A549 (cell line): Measurements from ENCODE around the gene SMAD3.

Experiments
- BHLHE40 ChIP-seq: IDR thresholded peaks from 2 replicates; pipeline ENCODE4 v1.6.1; 2012; ENCODE audit warnings: low read depth, low read length, inconsistent platforms
- CEBPB ChIP-seq, 2 experiments: fragments of >200 bp in 1 of 2; sonication (Bioruptor Twin) in 1 of 2; formaldehyde crosslinking in 1 of 2; IDR thresholded peaks; 2 replicates each; pipeline ENCODE4 v1.6.1; 2012 to 2016
- ELK1 ChIP-seq: fragments of 150-350 bp; IDR thresholded peaks from 2 replicates; pipeline ENCODE4 v1.6.1; 2014; ENCODE audit warnings: low read depth, mild to moderate bottlenecking, low read length
- FOSL2 ChIP-seq, 2 experiments: fragments of 450-650 bp in 1 of 2; fragments of >200 bp in 1 of 2; sonication (Bioruptor Twin) in 1 of 2; formaldehyde crosslinking; IDR thresholded peaks; 2 replicates each; pipeline versions ENCODE4 v1.5.0 to v1.6.1; 2016 to 2020; ENCODE audit warnings: mild to moderate bottlenecking in 1 of 2, moderate library complexity in 1 of 2
- HDAC2 ChIP-seq: fragments of 200-600 bp; sonication (generic); IDR thresholded peaks from 2 replicates; pipeline ENCODE4 v1.6.1; 2016
- JUNB ChIP-seq: fragments of >200 bp; sonication (Bioruptor Twin); formaldehyde crosslinking; IDR thresholded peaks from 2 replicates; pipeline ENCODE4 v1.6.1; 2016
- MAZ ChIP-seq: fragments of 150-350 bp; IDR thresholded peaks from 2 replicates; pipeline ENCODE4 v1.6.1; 2014; ENCODE audit warnings: antibody characterized with exemption, low read depth, low read length, borderline replicate concordance
- NPAS2 ChIP-seq: fragments of 250-450 bp; sonication (Bioruptor Pico); IDR thresholded peaks from 2 replicates; pipeline ENCODE4 v1.8.0; 2022; ENCODE audit warnings: mild to moderate bottlenecking, moderate library complexity, borderline replicate concordance
- POLR2A ChIP-seq: IDR thresholded peaks from 2 replicates; pipeline ENCODE4 v1.6.1; 2012; ENCODE audit warnings: mild to moderate bottlenecking, low read length
- RAD21 ChIP-seq, 2 experiments: fragments of >200 bp in 1 of 2; sonication (Bioruptor Twin) in 1 of 2; formaldehyde crosslinking in 1 of 2; IDR thresholded peaks in 1 of 2; conservative IDR thresholded peaks in 1 of 2; 2 replicates in 1 of 2; 3 replicates in 1 of 2; pipeline ENCODE4 v1.6.1; 2012 to 2018; ENCODE audit warnings: inconsistent platforms in 1 of 2
- TF ChIP-seq, protein P1 (sequence below): fragments of 200-600 bp; sonication (generic); IDR thresholded peaks from 2 replicates; pipeline ENCODE4 v1.6.1; 2016; ENCODE audit warnings: antibody characterized with exemption, mild to moderate bottlenecking, moderate library complexity
- TF ChIP-seq, protein P2 (sequence below): fragments of 450-650 bp; IDR thresholded peaks from 2 replicates; pipeline ENCODE4 v1.6.1; 2014; ENCODE audit warnings: antibody characterized with exemption
- TF ChIP-seq, protein P3 (sequence below): fragments of >200 bp; sonication (Bioruptor Twin); formaldehyde crosslinking; IDR thresholded peaks from 3 replicates; pipeline ENCODE4 v1.5.1; 2016
- TF ChIP-seq, protein P4 (sequence below): IDR thresholded peaks from 2 replicates; pipeline ENCODE4 v1.6.1; 2012

GRCh38 chr15:67018441-67018840, 47.0 kb upstream of the SMAD3 start:
- TF ChIP-seq, protein P1, sequence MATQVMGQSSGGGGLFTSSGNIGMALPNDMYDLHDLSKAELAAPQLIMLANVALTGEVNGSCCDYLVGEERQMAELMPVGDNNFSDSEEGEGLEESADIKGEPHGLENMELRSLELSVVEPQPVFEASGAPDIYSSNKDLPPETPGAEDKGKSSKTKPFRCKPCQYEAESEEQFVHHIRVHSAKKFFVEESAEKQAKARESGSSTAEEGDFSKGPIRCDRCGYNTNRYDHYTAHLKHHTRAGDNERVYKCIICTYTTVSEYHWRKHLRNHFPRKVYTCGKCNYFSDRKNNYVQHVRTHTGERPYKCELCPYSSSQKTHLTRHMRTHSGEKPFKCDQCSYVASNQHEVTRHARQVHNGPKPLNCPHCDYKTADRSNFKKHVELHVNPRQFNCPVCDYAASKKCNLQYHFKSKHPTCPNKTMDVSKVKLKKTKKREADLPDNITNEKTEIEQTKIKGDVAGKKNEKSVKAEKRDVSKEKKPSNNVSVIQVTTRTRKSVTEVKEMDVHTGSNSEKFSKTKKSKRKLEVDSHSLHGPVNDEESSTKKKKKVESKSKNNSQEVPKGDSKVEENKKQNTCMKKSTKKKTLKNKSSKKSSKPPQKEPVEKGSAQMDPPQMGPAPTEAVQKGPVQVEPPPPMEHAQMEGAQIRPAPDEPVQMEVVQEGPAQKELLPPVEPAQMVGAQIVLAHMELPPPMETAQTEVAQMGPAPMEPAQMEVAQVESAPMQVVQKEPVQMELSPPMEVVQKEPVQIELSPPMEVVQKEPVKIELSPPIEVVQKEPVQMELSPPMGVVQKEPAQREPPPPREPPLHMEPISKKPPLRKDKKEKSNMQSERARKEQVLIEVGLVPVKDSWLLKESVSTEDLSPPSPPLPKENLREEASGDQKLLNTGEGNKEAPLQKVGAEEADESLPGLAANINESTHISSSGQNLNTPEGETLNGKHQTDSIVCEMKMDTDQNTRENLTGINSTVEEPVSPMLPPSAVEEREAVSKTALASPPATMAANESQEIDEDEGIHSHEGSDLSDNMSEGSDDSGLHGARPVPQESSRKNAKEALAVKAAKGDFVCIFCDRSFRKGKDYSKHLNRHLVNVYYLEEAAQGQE: no peak
- TF ChIP-seq CEBPB (IDR thresholded peaks at IDR 0.05) (no peak), BHLHE40 (no peak), NPAS2 (no peak), POLR2A (no peak), JUNB (no peak), HDAC2 (no peak), RAD21 (conservative IDR thresholded peaks at IDR 0.05 in 1 of 2, IDR thresholded peaks at IDR 0.05 in 1 of 2) (no peak), ELK1 (no peak), MAZ (no peak), FOSL2 (IDR thresholded peaks at IDR 0.05) (no peak), FOSL2 (CRISPR knock-in tag; IDR thresholded peaks at IDR 0.05) (no peak)
- TF ChIP-seq, protein P2, sequence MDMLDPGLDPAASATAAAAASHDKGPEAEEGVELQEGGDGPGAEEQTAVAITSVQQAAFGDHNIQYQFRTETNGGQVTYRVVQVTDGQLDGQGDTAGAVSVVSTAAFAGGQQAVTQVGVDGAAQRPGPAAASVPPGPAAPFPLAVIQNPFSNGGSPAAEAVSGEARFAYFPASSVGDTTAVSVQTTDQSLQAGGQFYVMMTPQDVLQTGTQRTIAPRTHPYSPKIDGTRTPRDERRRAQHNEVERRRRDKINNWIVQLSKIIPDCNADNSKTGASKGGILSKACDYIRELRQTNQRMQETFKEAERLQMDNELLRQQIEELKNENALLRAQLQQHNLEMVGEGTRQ: no peak
- TF ChIP-seq, protein P3, sequence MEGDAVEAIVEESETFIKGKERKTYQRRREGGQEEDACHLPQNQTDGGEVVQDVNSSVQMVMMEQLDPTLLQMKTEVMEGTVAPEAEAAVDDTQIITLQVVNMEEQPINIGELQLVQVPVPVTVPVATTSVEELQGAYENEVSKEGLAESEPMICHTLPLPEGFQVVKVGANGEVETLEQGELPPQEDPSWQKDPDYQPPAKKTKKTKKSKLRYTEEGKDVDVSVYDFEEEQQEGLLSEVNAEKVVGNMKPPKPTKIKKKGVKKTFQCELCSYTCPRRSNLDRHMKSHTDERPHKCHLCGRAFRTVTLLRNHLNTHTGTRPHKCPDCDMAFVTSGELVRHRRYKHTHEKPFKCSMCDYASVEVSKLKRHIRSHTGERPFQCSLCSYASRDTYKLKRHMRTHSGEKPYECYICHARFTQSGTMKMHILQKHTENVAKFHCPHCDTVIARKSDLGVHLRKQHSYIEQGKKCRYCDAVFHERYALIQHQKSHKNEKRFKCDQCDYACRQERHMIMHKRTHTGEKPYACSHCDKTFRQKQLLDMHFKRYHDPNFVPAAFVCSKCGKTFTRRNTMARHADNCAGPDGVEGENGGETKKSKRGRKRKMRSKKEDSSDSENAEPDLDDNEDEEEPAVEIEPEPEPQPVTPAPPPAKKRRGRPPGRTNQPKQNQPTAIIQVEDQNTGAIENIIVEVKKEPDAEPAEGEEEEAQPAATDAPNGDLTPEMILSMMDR: no peak
- TF ChIP-seq, protein P4, sequence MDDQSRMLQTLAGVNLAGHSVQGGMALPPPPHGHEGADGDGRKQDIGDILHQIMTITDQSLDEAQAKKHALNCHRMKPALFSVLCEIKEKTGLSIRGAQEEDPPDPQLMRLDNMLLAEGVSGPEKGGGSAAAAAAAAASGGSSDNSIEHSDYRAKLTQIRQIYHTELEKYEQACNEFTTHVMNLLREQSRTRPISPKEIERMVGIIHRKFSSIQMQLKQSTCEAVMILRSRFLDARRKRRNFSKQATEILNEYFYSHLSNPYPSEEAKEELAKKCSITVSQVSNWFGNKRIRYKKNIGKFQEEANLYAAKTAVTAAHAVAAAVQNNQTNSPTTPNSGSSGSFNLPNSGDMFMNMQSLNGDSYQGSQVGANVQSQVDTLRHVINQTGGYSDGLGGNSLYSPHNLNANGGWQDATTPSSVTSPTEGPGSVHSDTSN: no peak
